ENCODE data around the gene OPHN1. TPM values are rescaled to one million over a fixed set of nuclear protein-coding genes. Genes with fewer than 3 reads are reported as not detected.

Gene OPHN1
- total RNA-seq, 4 donors from 2014 or later: 7.0 to 11.5 (median 10.5) TPM

- no peak overlapping the region for H3K4me3 ChIP-seq (replicated peaks in 1 of 3)
- 62 to 65% methylated on average over 2 of the region's 2 CpGs for WGBS, 2 donors
- TF ChIP-seq, protein P1, sequence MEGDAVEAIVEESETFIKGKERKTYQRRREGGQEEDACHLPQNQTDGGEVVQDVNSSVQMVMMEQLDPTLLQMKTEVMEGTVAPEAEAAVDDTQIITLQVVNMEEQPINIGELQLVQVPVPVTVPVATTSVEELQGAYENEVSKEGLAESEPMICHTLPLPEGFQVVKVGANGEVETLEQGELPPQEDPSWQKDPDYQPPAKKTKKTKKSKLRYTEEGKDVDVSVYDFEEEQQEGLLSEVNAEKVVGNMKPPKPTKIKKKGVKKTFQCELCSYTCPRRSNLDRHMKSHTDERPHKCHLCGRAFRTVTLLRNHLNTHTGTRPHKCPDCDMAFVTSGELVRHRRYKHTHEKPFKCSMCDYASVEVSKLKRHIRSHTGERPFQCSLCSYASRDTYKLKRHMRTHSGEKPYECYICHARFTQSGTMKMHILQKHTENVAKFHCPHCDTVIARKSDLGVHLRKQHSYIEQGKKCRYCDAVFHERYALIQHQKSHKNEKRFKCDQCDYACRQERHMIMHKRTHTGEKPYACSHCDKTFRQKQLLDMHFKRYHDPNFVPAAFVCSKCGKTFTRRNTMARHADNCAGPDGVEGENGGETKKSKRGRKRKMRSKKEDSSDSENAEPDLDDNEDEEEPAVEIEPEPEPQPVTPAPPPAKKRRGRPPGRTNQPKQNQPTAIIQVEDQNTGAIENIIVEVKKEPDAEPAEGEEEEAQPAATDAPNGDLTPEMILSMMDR (IDR thresholded peaks at IDR 0.05): no peak
- no peak for TF ChIP-seq POLR2A (IDR thresholded peaks at IDR 0.05)
- intact Hi-C loops (cut with DNase I): no loop called here
- H3K4me1 ChIP-seq: no peaks in the 10 kb centered on the region
- no peaks in the 10 kb centered on the region for H3K36me3 ChIP-seq
- no peaks in the 10 kb centered on the region for H3K27me3 ChIP-seq
- H3K9me3 ChIP-seq: no peaks in the 10 kb centered on the region
- H3K27ac ChIP-seq: no peak overlapping the region
- no peak for DNase-seq
Measured at GRCh38 chrX:68363984-68364383, 69.3 kb downstream of the OPHN1 start.

DNA sequence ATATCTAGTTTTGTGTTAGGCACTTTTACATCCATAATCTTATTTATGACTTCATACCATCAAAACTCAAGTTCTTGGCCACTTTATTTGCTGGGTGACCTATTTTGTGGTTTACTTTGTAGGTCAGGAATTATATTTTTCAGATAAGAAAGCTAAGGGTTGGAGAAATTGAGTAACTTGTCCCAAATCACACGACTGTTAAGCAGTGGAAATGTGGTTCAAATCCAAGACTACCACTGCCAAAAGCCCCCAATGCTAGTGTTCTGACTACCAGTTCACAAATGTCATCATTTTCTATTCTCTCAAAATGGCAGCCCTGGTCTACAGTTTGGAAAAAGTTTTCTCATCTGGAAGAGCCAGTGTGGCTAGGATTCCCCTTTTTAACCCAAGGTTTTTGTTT lies 74.6 kb downstream of the OPHN1 start:
- Histone ChIP-seq H3K27me3 (no peaks in the 10 kb centered on the region), H3K27ac (no peak overlapping the region), H3K4me3 (replicated peaks in 1 of 3) (no peak overlapping the region), H3K9me3 (no peaks in the 10 kb centered on the region), H3K4me1 (no peaks in the 10 kb centered on the region), H3K36me3 (no peaks in the 10 kb centered on the region)
- no peak for TF ChIP-seq POLR2A (IDR thresholded peaks at IDR 0.05)
- TF ChIP-seq, protein P1 (IDR thresholded peaks at IDR 0.05): no peak
- intact Hi-C loops (cut with DNase I): no loop called here
- DNase-seq: no peak
- 81 to 93% methylated on average over 1 of the region's 1 CpG for WGBS, 2 donors

DNA sequence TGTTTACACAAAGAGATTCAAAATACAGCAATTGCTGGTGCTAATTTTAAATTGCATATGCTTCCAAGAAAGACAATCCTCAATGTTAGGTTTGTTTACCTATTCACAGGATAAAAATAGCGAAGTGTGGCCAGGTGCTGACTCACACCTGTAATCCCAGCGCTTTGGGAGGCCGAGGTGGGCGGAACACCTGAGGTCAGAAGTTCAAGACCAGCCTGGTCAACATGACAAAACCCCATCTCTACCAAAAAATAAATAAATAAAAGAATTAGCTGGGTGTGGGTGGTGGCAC lies 77.7 kb downstream of the OPHN1 start:
- Histone ChIP-seq H3K4me3 (replicated peaks in 1 of 3) (no peak overlapping the region), H3K27ac (no peak overlapping the region), H3K4me1 (no peaks in the 10 kb centered on the region), H3K36me3 (no peaks in the 10 kb centered on the region), H3K9me3 (no peaks in the 10 kb centered on the region), H3K27me3 (no peaks in the 10 kb centered on the region)
- TF ChIP-seq POLR2A (IDR thresholded peaks at IDR 0.05): no peak
- TF ChIP-seq, protein P1 (IDR thresholded peaks at IDR 0.05): no peak
- intact Hi-C loops (cut with DNase I): no loop called here
- 79 to 80% methylated on average over 4 of the region's 4 CpGs for WGBS, 2 donors
- DNase-seq: no peak

DNA sequence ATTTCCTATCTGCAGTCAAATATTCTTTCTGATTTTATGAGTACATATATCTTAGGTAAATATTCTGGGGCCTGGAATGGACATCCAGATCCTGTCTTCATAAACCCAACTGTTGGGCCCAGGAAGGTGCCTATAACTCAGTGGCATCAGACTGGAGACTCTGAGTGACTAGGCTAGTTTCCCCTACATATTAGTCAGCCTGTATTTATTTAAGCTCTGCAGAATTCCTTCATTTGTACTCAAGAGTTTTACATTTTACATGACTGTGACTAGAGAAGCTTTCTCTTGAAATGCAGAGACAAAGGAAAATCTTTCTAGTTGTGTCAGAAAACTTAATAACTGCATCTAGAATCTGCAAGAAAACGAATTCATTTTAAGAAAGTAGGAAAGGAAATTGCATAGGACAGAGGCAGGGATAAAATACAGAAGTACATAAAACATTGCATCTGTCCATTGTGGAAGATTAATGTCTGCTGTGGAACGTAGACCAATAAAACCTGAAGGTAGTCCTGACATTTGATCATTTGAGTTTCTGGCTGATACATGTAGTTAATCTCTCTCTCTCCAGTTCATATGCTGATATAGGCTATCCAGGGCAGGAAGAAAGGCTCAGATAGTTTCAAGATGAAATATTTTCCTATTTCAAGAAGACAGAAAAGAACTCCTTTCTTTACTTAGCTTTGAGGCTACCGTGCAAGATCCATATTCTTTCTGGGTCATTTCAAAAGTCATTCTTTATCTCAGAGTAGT lies 78.2 kb downstream of the OPHN1 start:
- Histone ChIP-seq H3K4me3 (replicated peaks in 1 of 3) (no peak overlapping the region), H3K36me3 (no peaks in the 10 kb centered on the region), H3K4me1 (no peaks in the 10 kb centered on the region), H3K9me3 (no peaks in the 10 kb centered on the region), H3K27me3 (no peaks in the 10 kb centered on the region), H3K27ac (no peak overlapping the region)
- no peak for DNase-seq
- WGBS, 2 donors: 68 to 75% methylated on average over 3 of the region's 3 CpGs
- TF ChIP-seq POLR2A (IDR thresholded peaks at IDR 0.05): no peak
- TF ChIP-seq, protein P1 (IDR thresholded peaks at IDR 0.05): no peak
- intact Hi-C loops (cut with DNase I): no loop called here

DNA sequence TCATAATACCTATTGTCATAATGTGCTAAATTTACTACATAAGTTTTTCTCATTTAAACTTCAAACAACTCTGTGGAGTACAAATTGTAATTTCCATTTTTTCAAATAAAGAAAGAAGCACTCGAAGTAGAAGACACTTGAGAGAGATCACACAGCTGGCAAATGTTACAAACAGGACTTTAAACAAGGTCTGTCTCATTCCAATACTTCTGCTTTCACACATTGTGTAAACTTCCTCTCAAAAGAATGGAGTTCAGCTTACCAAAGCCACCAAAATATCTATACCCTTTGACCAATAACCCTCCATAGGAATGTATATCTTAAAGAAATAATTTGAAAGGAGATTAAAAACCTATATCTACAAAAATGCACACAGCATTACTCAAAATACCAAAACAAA lies 88.3 kb downstream of the OPHN1 start:
- WGBS, 2 donors: 10 to 17% methylated on average over 1 of the region's 1 CpG

More for the DNA sequence above, 88.3 kb downstream of the OPHN1 start:
- DNase-seq: no peak
- no peaks in the 10 kb centered on the region for H3K9me3 ChIP-seq
- intact Hi-C loops (cut with DNase I): no loop called here
- no peaks in the 10 kb centered on the region for H3K27me3 ChIP-seq
- H3K4me1 ChIP-seq: no peaks in the 10 kb centered on the region
- TF ChIP-seq POLR2A (IDR thresholded peaks at IDR 0.05): no peak
- TF ChIP-seq, protein P1 (IDR thresholded peaks at IDR 0.05): no peak
- no peak overlapping the region for H3K4me3 ChIP-seq (replicated peaks in 1 of 3)
- H3K36me3 ChIP-seq: no peaks in the 10 kb centered on the region
- H3K27ac ChIP-seq: no peak overlapping the region
